Vagina (tissue), 2 donors: ENCODE measurements around the gene PDE3A.

Source experiments
- POLR2A ChIP-seq, 2 donors: fragments of 450-650 bp; IDR thresholded peaks; one replicate each; pipeline ENCODE4 v1.6.1; 2017; ENCODE audit warnings: antibody characterized with exemption in 2 of 2, mild to moderate bottlenecking in 2 of 2, moderate library complexity in 2 of 2
- TF ChIP-seq, protein P1 (sequence below), 3 experiments: fragments of 450-650 bp in 2 of 3; fragments of 200-600 bp in 1 of 3; sonication (generic) in 1 of 3; IDR thresholded peaks; one replicate each; pipeline ENCODE4 v1.5.1; 2017 to 2019; ENCODE audit warnings: antibody characterized with exemption in 3 of 3, mild to moderate bottlenecking in 2 of 3, moderate library complexity in 2 of 3

- TF ChIP-seq, protein P1, sequence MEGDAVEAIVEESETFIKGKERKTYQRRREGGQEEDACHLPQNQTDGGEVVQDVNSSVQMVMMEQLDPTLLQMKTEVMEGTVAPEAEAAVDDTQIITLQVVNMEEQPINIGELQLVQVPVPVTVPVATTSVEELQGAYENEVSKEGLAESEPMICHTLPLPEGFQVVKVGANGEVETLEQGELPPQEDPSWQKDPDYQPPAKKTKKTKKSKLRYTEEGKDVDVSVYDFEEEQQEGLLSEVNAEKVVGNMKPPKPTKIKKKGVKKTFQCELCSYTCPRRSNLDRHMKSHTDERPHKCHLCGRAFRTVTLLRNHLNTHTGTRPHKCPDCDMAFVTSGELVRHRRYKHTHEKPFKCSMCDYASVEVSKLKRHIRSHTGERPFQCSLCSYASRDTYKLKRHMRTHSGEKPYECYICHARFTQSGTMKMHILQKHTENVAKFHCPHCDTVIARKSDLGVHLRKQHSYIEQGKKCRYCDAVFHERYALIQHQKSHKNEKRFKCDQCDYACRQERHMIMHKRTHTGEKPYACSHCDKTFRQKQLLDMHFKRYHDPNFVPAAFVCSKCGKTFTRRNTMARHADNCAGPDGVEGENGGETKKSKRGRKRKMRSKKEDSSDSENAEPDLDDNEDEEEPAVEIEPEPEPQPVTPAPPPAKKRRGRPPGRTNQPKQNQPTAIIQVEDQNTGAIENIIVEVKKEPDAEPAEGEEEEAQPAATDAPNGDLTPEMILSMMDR (IDR thresholded peaks at IDR 0.05): peak in 1 of 3 experiments; percentile 24
- TF ChIP-seq POLR2A (IDR thresholded peaks at IDR 0.05): no peak
Observed at GRCh38 chr12:20376984-20377383, 8.6 kb downstream of the PDE3A start.
